ENCODE measurements around the gene PRKAR1B.

The PRKAR1B gene

DNA sequence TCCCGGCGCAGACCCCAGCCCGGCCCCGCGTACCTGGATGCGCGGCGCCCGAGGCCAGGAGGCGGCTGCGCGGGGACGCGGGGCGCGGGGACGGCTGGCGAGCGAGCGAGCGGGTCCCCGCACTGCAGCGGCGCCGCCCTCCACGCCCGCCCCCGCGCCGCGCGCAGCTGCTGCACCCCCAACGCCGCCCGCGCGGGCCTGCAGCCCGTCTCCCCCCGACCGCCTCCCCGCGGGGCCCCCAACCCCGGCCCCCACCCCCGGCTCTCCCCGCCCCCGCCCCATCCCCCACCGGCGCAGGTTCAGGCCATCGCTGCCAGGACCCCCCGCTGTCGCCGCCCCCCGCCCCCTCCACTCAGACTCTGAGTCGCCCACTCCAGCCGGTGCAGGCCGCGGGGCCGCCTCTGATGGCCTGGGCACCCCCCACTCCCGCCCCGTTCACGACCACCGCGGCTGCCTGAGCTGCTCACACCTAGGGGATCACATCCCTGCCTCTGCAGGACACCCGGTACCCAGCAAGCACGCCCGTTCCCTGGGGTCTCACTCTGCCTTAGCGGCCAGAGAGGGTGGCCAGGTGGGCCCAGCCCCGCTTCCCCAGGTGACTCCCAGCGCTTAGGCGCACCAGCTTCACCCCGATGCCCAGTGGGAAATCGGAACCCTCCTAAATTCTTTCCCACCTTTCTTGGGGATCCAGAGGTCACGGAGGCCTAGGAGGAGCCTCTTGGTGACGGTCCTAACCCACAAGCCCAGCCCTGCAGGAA lies 14.5 kb downstream of the PRKAR1B start:
- no peak for TF ChIP-seq CTCF (conservative IDR thresholded peaks at IDR 0.05; ENCODE audit: low read depth, low read length)
- DNase-seq (ENCODE audit: low read depth), result no peak
- peak overlapping the region; percentile 55 for H3K4me3 ChIP-seq (ENCODE audit: low read depth, low read length)

DNA sequence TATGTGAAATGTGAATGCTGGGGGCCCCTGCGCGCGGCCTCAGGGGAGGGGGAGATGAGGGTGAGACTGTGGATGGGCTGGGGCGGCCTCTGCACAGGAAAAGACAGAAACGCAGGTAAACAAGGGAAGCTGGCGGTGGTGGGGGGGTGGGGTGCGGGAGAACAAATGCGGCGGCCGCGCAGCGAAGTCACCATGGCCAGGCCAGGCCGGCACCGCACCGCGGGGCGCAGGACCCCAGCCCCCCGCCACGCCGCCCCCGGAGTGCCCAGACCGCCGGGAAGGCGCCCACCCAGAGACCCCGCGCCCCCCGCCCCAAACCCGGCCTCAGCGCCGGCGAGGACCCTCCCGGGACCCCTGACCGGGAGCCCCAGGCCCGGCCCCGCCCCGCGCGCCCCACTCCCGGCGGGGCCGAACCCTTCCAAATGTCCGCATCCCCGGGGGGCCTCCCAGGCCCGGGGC lies 15.1 kb downstream of the PRKAR1B start:
- H3K4me3 ChIP-seq (ENCODE audit: low read depth, low read length), result peak overlapping the region; percentile 55
- TF ChIP-seq CTCF (conservative IDR thresholded peaks at IDR 0.05; ENCODE audit: low read depth, low read length), result no peak
- no peak for DNase-seq (ENCODE audit: low read depth)

- TF ChIP-seq CTCF (conservative IDR thresholded peaks at IDR 0.05; ENCODE audit: low read depth, low read length), result no peak
- DNase-seq (ENCODE audit: low read depth), result no peak
- H3K4me3 ChIP-seq (ENCODE audit: low read depth, low read length), result peak overlapping the region; percentile 55
Observed at GRCh38 chr7:711093-711921, 15.8 kb downstream of the PRKAR1B start.

GRCh38 chr7:710161-710560 lies 16.9 kb downstream of the PRKAR1B start:
- H3K4me3 ChIP-seq (ENCODE audit: low read depth, low read length), result no peak overlapping the region
- no peak for TF ChIP-seq CTCF (conservative IDR thresholded peaks at IDR 0.05; ENCODE audit: low read depth, low read length)

DNA sequence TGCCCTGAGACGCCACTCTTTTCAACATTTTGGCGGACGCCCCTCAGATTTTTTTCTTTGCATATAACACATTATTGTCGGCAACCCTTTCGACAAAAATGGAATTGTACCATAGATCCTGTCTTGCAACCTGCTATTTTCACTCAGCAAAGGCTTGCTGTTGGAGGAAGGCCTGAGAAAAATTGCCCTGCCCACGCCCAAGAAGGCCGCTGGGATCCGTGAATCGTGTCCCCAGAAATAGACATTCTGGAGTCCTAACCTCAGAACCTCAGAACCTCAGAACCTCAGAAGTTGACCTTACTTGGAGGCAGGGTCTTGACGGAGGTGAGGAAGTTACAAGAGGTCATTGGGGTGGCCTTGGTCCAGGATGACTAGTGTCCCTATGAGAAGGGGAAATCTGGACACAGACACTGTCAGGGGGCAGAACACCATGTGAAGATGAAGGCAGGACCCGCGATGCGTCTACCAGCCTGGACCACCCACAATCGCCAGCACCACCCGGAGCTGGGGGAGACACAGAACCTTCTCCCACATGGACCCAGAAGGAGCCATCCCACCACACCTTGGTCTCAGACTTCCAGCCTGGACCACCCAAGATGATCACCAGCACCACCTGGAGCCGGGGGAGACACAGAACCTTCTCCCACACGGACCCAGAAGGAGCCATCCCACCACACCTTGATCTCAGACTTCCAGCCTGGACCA lies 19.6 kb downstream of the PRKAR1B start:
- DNase-seq (ENCODE audit: low read depth), result no peak
- no peak for TF ChIP-seq CTCF (conservative IDR thresholded peaks at IDR 0.05; ENCODE audit: low read depth, low read length)
- no peak overlapping the region for H3K4me3 ChIP-seq (ENCODE audit: low read depth, low read length)

More at GRCh38 chr7:710161-710560, 16.9 kb downstream of the PRKAR1B start:
- no peak for DNase-seq (ENCODE audit: low read depth)

- no peak for DNase-seq (ENCODE audit: low read depth)
- TF ChIP-seq CTCF (conservative IDR thresholded peaks at IDR 0.05; ENCODE audit: low read depth, low read length), result no peak
- no peak overlapping the region for H3K4me3 ChIP-seq (ENCODE audit: low read depth, low read length)
Observed at GRCh38 chr7:706721-707120, 20.4 kb downstream of the PRKAR1B start.
